ENCODE data around the gene LMCD1.

Gene LMCD1, protein sequence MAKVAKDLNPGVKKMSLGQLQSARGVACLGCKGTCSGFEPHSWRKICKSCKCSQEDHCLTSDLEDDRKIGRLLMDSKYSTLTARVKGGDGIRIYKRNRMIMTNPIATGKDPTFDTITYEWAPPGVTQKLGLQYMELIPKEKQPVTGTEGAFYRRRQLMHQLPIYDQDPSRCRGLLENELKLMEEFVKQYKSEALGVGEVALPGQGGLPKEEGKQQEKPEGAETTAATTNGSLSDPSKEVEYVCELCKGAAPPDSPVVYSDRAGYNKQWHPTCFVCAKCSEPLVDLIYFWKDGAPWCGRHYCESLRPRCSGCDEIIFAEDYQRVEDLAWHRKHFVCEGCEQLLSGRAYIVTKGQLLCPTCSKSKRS

DNA sequence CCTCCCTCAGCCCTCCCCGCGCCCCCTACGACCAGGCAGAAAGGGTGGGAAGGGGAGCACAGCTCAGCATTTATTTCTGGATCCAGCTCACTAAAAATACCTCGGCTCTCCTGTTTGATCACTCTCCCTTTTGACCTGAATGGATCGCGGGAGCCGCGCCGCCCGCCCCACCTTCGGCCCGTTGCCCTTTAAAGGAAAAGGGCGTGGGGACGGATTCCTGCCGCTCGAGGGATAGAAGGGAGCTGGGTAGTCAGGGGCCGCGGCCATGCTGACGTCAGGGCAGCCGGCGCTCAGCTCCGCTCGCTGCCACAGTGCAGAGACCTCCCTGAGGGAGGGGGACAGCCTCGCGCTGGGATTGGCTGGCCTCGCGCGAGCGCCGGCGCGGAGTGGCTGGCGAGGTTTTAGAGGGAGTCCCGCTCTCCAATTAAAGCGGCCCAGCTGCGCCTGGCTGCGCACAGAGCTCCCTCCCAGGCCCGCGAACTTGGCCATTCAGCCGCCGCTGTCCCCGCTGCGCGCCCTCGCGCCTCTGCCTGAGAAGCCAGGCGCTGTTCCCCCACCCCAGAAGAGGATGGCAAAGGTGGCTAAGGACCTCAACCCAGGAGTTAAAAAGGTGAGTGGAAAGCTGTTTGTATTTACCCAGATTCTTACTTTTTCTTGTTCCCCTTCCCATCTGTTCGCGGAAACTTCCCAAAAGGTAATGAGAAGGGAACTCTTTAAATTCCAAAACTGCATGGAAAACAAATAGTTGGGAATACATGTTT lies at the start of gene LMCD1:
TSS of gene LMCD1 (plus strand) at position 453 of the 761 bp plus-strand sequence. CDS start at position 569, 116 bp downstream.
- DNase-seq (ENCODE audit: low read depth in 2 of 2) = peak; percentile 35 to 60

DNA sequence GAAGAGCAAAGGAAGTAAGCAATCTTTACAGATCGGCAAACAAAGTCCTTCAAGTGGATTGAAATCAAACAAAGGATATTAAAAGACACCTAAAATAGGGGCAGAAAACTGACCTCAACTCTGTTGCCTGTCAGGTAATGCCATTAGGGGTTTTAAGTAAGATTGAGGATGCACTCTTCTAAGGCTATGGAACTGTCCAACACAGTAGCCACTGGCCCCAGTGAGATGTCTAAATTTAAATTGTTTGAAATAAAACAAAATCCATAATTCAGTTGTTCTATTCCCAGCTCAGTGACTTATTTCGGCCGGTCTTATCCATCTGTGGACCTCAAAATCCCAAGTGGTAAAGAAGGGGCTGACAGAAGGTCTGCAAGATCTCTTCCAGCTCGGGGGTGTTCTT lies 49.5 kb upstream of the LMCD1 start:
- no peak for DNase-seq (ENCODE audit: low read depth in 2 of 2)

DNA sequence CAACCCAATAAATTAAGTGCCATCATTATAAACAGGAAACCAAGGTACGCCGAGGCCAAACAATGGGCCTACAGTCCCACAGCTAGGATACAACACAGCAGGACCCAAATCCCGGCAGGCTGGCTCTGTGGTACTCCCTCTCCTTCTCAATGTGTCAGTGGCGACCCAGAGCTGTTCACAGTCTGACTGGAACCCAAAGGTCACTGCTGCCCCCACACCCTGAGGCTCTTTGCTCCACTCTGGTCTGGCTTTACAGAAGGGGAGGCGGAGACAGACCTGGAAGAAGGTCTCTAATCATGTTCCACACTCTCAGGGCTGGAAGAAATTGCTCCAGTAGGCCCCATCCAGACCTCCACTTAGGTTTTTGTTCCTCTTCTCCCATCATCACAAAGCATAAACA lies 48.5 kb upstream of the LMCD1 start:
- DNase-seq (ENCODE audit: low read depth in 2 of 2) = no peak

DNA sequence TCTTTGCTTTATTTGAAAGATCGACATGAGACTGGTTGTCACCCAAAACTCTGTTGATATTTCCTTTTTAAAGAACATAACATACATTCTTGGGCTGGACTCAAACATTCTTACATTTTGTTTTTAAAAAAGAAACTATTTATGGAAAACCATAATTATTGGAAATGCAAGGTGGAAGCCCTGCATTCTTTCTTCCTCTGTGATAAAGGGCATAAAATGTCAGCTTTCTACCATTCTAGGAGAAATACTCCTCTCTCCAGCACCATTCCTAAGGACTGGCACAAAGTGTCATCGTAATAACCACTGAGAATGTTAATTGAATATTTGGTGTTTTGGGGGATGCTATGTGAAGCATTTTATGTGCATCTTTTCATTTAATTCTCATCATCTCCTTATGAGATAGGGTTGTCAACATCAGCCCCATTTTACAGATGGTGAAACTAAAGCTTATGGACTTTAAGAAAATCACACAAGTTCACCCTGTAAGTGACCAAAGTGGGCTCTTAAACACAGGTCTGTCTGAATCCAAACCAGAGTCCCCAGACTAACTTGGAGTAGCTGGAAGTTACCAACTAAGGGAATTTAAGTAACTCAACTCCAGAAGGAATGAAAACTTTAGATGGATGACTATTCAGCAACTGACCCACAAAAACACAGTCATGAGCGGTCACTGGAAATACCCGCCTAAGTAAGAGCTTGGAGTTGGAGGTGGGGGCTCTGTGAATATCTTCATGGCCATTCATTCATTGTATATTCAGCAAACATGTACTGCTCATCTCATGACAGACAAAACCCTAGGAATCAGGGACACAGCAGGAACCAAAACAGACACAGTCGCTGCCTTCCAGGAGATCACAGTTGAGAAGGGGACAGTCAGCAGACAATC lies 45.9 kb upstream of the LMCD1 start:
- DNase-seq (ENCODE audit: low read depth in 2 of 2) = no peak

DNA sequence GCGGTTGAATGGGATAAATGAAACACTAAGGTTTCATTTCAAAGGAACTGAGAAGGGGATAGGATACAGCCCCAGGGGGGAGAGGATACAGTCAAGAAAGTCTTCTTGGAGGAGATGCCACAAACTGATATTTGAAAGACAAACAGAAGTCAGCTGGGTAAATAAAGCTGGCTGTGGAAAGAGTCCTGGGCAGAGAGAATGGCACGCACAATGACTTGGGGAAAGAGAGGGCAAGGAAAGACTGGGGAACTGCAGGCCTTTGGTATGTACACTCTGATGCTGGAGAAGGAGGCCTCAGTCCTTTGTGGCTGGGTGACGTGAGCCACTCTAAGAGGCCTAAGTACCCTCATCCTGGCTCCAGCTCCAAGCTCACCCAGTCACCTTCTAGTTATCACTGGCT lies 45.2 kb upstream of the LMCD1 start:
- DNase-seq (ENCODE audit: low read depth in 2 of 2) = no peak

DNA sequence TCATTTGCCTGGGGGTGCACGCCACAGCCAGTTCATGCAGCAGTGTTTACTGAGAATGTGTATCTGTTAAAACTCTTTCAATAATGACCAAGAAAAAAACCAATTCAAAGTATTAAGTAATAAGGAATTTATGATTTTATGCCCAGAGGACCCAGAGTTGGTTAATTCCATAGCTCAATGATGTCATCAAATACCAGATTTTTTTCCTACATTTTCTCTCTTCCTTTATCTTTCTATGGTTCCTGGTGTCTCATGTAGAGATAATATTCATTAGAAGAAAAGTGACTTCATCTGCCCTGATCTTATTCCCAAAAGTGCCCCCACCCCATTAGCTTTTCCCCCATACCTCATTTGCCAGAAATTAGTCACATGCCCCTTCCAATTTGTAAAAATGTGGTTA lies 44.6 kb upstream of the LMCD1 start:
- DNase-seq (ENCODE audit: low read depth in 2 of 2) = no peak

DNA sequence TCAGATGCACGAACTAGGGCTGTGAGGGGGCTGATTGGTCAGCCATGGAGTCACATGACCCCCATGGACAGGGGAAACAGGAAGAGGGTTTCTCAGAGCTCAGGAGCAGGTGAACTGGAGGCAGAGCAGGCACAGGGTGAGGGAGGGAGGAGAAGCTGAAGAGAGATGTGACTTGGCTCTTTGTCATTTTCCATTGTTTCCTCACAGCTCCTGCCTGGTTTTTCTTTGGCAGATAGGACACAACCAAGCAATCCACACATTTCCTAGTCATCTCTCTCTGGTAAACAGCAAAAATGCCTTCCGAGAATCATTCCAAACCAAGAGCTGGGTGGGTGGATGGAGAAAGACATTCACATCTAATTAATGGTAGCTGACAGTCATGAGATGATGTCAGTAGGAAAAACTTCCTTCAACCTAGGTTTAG lies 43.4 kb upstream of the LMCD1 start:
- DNase-seq (ENCODE audit: low read depth in 2 of 2) = no peak

DNA sequence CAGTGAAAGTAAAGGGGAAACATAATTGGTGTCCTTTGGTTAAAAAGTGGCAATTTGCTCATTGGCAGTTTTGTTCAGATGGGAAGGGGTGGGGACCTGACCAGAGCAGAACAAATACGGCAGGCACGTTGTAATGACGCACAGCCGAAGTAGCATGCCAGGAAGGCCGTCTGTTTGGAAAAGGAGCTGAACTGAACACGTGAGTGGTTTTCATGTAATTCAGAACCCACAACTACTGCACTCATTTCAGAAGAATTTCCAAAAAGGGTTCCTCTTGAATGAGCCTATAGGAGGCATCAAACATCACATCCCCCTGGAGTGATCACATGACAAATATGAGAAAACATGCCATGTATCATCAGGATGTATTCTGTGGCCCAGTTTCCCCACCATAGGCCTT lies 42.9 kb upstream of the LMCD1 start:
- no peak for DNase-seq (ENCODE audit: low read depth in 2 of 2)

DNA sequence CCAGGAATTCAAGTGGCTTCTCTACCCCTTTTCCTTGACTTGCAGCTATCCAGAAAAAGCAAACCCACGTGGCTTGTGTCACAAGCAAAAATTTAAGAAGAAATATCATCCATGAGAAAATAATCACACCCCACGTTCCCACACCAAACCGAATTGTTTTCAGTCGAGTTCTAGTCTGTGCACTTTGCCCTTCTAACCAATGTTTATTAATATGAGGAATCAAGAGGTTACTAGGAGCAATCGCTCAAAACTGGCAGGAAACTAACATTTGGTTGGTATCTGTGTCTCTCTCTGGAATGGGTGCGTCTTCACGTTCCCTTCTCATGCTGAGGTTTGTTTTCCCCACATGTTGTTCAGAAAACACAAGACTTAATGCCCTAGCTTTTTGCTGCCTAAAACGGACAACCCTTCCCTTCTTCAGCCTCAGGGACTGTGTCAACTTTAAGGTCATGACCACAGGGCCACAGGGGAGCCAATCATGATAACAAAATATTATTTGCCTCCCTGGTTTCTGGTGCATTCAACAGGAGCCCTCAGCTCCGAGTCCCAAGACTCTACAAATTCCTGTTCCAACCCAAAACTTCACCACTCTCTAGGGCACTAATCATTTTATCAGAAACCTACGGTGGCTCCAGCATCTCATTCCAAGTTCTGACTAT lies 41.4 kb upstream of the LMCD1 start:
- DNase-seq (ENCODE audit: low read depth in 2 of 2) = no peak

DNA sequence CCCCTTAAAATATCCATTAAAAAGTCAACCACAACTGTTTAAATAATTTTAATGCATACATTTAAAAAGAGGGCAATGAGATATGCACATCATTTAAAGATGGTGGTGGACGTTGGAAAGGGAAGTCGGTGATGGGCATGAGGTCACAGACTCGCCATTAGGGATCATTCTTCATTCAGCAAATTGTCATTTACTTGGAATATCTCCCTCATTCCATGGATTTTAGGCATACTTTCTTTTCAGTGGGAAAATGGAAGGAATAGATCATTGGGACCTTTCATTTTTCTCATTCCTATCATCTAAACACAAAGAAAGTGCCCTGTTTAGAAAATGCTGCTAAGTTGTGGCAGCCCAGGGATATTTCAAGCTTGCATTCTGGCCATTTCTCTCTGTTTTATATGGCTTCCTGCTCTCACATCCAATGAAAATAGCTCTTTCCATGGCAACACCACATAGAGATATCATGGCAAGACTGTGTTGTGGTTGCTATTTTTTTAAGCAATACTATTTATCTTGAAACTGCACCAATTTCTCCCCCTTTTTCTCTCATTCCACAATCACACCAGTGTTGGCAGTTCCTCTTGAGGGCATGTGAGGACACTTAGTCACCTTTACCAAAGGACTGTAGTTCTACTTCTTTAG lies 40.7 kb upstream of the LMCD1 start:
- no peak for DNase-seq (ENCODE audit: low read depth in 2 of 2)

DNA sequence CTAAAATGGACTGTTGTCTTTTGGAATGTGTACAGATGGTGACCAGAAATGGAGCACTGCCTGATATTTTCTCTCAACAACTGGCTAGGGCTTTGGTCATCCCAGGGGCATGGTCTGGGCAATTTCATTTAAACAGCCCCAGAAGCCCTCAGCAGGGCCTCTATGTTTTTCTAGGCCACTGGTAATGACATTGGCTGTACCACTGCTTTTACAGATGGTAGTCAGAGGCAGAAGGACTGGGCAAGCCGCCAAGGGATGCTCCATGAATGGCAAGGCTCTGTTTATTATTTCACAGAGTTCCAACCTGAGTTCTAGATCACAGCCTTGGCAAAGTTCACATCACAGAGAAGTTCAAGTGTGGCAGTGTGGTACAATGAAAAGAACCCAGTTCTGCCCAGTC lies 37.0 kb upstream of the LMCD1 start:
- DNase-seq (ENCODE audit: low read depth in 2 of 2) = no peak

DNA sequence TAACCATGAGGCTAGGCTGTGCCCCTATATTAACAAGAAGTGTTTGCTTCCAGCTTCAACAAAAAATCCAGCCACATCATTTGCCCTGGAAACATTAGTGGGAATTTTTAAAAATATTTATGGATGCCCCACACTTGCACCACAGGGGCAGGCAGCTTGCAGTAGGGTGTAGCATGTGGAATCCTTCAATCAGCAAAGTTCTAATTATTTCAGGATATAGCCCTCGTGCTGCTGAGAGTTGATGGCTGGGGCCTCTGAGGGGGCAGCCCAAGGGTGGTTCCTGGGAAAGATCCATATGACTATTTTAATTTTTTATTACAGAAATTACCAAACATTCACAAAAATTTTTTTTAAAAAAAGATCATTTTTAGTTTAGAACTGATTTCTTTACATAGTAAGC lies 35.1 kb upstream of the LMCD1 start:
- no peak for DNase-seq (ENCODE audit: low read depth in 2 of 2)

DNA sequence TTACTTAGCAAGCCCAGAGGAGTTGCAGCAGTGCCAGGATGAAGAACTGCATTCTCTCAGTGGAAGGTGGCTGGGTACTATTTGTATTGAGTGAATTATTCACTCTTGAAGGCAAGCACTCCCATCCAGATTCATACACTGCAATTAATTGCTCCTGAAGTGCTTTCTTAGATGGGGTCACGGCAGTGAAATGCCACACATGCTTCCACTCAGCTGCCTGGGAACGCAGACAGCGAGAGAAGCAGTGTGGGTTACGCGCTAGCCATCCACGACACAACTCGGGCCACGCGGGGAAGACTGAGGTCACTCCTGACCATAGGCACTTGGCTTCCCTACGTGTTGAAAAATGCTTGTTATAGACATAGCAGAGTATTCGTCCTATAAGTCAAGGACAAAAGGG lies 30.8 kb upstream of the LMCD1 start:
- DNase-seq (ENCODE audit: low read depth in 2 of 2) = no peak

DNA sequence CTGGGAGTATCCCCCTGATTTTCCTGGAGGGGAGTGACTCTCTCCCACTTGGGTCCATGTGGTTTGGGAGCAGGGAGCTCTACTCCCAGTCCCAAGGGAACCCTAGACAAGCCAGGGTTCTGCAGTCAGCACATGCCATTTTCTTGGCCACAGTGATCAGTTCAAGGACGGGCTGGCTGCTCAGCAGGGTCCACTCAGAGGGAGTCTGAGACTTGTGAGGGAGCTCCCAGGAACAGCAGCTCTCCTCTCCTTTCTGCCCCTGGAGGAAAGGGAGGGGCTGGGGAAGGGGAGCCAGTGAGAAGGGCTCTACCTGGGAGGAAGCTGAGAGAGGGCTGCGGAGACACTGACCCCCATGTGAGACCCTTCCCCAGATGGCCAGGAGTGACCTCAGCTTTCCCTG lies 29.1 kb upstream of the LMCD1 start:
- DNase-seq (ENCODE audit: low read depth in 2 of 2) = no peak

DNA sequence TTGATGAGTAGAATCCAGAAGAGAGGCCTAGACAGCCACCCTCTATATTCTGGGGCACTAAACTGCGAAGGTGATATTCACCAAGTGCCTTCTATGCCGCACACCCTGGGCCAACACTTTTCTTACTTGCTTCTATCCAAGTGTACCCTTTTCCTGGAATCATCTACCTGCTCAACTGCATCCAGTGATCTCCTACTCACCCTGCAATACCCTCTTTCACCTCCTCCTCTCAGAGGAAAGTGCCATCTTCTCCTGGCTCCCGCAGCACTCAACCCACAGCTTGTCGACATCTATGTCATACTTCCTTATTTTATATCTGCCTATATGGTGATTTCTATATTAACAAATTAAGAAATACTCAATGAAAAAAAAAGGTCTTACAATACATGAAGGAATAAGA lies 28.6 kb upstream of the LMCD1 start:
- DNase-seq (ENCODE audit: low read depth in 2 of 2) = no peak

DNA sequence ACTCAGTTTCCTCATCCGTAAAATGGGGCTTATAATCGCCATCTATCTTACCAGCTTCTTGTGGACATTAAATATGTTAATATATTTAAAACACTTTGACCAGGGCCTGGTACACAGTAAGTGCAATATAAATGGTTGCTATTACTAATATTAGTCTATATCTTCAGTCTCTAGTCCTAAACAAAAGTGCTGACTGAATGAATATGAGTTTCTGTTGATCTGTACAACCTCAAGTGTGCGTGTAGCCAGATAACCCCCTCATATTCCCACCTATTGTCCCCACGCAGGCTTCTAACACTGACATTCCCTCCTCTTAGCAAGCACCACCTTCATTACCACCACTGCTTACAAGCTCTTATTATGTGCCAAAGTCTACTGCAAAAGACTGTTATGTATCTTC lies 27.6 kb upstream of the LMCD1 start:
- no peak for DNase-seq (ENCODE audit: low read depth in 2 of 2)

DNA sequence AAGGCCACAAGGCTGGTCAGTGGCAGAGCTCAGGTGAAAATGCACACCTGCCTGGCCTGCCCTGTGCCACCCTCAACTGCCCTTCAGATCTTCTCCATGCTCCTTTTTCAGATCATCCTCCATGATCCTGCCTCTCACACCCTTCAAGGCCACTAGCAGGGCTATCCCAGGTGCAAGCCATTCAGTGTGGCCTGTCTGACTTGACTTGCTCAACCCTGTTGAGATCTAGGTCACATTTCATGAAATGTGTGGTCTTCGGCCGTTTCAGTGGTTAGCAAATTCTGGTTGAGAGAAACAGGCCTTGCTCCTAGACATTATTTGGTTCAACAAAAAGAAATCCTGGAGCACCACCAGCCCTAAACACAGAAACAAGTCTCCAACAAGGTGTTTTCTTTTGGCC lies 26.6 kb upstream of the LMCD1 start:
- DNase-seq (ENCODE audit: low read depth in 2 of 2) = no peak

DNA sequence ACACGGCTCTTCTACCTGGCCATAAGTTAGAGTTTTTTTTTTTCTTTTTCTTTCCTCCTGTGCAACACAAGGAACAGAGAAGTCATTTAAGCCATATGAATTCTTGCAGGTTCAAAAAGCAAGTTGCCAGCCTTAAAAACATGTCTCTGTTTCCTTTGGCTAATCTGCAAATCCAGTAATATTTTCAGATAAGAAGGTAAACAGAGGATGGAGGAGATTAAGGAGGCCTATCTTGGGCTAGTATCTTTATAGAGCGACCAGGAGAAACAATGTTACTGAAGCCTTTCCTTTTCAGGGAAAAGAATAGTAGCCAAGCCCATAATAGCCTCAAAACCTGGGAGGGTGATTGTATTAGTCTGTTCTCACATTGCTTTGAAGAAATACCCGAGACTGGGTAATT lies 20.9 kb upstream of the LMCD1 start:
- DNase-seq (ENCODE audit: low read depth in 2 of 2) = no peak

DNA sequence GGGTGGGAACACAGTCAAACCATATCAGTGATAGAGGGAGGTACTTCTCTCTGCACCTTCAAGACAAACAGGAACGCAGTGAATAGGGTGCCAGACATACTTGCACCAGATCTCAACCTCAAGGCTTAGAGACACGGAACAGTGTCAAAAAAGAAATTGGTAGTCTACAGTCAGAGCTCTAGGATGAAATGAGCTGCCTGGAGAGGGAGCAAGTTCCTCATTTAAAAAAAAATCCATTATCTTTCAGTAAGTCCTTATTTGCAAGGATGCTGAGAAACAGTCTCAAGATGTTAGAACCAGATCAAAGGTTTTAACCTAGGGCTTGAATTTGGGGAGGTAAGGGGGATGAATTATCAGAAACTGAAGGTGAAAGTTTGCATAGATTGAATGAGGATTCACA lies 20.2 kb upstream of the LMCD1 start:
- no peak for DNase-seq (ENCODE audit: low read depth in 2 of 2)

DNA sequence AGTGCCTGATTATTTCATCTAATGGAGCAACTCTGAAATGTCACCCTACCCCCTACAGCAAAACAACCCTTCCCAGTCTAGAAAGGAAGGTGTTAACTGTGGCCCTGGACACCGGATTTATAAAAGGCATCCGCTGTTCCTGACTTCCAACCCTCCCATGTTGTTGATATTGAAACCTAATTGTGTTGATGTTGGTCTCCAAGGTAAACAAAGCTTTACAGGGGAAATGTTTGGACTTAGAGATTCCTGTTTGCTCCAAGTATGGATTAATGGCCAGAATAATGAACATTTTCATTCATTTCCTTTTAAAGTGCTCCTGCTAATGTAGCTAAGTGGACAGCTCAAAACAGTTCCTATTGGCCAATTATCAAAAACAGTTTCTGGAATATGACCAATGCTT lies 19.4 kb upstream of the LMCD1 start:
- no peak for DNase-seq (ENCODE audit: low read depth in 2 of 2)

DNA sequence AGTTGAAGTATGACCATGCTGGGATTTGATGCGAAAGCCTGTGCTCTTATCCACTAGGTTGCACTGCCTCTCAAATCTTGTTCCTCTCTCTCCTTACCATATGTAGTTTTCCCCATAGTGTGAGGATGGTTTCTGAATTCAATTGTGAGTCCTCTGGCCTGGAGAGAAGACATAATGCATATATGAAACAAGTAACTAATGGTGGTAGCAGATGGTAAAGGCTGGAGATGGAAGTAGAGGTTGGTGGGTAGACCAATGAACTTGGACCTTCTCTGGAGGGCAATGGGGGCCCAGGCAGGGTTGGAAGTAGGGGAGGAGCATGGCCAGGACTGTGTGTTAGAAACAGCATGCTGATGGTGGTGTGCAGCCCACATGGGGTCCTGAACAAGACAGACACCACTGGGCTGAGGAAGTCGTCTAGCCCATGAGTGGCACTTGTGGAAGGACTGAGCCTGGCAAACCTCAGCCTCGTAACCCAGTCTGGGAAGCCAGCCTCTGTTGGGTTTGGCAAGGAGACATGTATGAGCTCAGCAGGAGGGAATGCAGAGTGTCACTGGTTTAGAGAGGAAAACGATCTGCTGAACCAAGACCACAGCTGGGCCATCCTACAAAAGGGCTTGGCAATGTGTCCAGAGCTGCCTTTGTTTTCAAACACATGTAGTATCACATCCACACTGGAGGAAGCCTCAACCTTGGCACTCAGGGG lies 18.5 kb upstream of the LMCD1 start:
- DNase-seq (ENCODE audit: low read depth in 2 of 2) = no peak
